Endothelial cell of umbilical vein (primary cell): ENCODE data around the gene MARF1.

Experiments
- CTCF ChIP-seq, 2 donors: IDR thresholded peaks; 1 replicate in 1 of 2; 2 replicates in 1 of 2; pipeline ENCODE4 v1.5.1; 2011; ENCODE audit warnings: low read length in 2 of 2, mild to moderate bottlenecking in 2 of 2, moderate library complexity in 2 of 2, control low read depth in 1 of 2, inconsistent platforms in 1 of 2, low read depth in 1 of 2; ENCODE audit not compliant: insufficient read depth in 1 of 2; ENCODE audit errors: extremely low read depth in 1 of 2
- EZH2 ChIP-seq: IDR thresholded peaks from 2 replicates; pipeline ENCODE4 v1.6.1; 2012; ENCODE audit warnings: borderline replicate concordance, low read depth, mild to moderate bottlenecking, moderate library complexity, low read length, inconsistent platforms; ENCODE audit not compliant: severe bottlenecking
- MAX ChIP-seq: IDR thresholded peaks from 2 replicates; pipeline ENCODE4 v1.6.1; 2011; ENCODE audit not compliant: insufficient read depth, insufficient read length
- POLR2A ChIP-seq: IDR thresholded peaks from 2 replicates; pipeline ENCODE4 v1.6.1; 2012; ENCODE audit warnings: low read depth, mild to moderate bottlenecking, control low read depth, low read length

- TF ChIP-seq CTCF (IDR thresholded peaks at IDR 0.05; ENCODE audit: extremely low read depth in 1 of 2, insufficient read depth in 1 of 2, low read depth in 1 of 2, low read length in 2 of 2) (no peak), POLR2A (no peak), EZH2 (no peak), MAX (no peak)
These were observed 26.9 kb downstream of the MARF1 start for GRCh38 chr16:15616012-15616411.
